Measurements from ENCODE around the gene C12orf43.

The C12orf43 gene

DNA sequence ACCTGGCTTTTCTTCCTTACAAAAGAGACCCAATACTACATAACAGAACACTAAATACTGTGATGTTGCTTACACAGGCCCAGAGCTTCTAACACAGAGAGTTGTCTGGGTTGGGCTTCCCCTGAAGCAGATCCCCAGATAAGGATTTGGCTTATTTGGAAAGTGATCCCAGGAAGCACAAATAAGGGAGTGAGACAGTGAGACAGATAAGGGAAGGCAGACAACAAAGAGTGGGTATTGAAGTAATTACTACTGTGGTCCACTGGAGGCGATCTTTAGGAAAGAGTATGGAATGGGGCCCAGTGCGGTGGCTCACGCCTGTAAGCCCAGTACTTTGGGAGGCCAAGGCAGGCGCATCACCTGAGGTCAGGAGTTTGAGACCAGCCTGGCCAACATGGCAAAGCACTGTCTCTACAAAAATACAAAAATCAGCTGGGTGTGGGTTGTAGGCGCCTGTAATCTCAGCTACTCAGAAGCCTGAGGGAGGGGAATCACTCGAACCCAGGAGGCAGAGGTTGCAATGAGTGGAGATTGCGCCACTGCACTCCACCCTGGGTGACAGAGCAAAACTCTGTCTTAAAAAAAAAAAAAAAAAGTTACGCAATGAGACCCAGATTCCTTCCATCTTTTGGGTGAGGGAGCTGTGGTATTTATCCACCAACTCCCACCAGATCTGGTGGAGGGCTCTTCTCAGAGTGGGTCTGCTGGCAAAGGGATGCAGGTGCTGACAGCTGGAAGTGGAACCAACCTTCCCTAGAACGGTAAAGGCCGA, 10.2 kb upstream of the C12orf43 start:
- in situ Hi-C loops (cut with MboI; ENCODE audit: low sequenced_read_pairs, unreplicated experiment), result no loop called here
- DNase-seq (ENCODE audit: low spot score), result no peak
- TF ChIP-seq, protein P1, sequence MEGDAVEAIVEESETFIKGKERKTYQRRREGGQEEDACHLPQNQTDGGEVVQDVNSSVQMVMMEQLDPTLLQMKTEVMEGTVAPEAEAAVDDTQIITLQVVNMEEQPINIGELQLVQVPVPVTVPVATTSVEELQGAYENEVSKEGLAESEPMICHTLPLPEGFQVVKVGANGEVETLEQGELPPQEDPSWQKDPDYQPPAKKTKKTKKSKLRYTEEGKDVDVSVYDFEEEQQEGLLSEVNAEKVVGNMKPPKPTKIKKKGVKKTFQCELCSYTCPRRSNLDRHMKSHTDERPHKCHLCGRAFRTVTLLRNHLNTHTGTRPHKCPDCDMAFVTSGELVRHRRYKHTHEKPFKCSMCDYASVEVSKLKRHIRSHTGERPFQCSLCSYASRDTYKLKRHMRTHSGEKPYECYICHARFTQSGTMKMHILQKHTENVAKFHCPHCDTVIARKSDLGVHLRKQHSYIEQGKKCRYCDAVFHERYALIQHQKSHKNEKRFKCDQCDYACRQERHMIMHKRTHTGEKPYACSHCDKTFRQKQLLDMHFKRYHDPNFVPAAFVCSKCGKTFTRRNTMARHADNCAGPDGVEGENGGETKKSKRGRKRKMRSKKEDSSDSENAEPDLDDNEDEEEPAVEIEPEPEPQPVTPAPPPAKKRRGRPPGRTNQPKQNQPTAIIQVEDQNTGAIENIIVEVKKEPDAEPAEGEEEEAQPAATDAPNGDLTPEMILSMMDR (IDR thresholded peaks at IDR 0.05; ENCODE audit: borderline replicate concordance, control extremely low read depth, extremely low read depth, insufficient read depth, missing control alignments), result no peak

DNA sequence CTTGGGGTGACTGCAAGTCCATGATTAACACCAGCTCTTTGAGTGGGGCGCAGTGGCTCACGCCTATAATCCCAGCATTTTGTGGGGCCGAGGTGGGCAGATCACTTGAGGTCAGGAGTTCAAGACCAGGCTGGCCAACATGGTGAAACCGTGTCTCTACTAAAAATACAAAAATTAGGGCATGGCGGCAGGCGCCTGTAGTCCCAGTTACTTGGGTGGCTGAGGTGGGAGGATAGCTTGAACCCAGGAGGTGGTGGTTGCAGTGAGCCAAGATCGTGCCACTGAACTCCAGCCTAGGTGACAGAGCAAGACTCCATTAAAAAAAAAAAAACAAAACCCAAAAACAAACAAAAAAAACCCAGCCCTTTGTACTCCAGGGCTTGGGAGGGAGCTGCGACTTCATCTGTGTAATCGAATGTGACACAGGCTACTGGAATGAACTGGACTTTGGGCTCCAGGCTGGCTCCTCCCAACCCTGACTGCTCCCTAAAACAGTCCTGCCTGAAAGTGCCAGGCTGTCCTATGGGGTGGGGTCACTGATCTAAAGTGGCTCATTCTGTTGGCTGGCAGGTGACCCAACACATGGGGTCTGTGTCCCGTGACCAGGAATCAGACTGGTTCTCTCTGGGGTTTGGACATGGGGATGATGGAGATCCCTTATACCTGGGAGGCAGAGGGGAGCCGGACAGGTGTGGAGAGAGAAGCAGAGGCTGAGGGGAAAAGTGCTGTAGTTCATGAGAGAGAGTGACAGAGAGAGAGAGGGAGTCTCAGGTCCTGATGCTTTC, 9.3 kb upstream of the C12orf43 start:
- in situ Hi-C loops (cut with MboI; ENCODE audit: low sequenced_read_pairs, unreplicated experiment), result no loop called here
- TF ChIP-seq, protein P1 (IDR thresholded peaks at IDR 0.05; ENCODE audit: borderline replicate concordance, control extremely low read depth, extremely low read depth, insufficient read depth, missing control alignments), result no peak
- no peak for DNase-seq (ENCODE audit: low spot score)

DNA sequence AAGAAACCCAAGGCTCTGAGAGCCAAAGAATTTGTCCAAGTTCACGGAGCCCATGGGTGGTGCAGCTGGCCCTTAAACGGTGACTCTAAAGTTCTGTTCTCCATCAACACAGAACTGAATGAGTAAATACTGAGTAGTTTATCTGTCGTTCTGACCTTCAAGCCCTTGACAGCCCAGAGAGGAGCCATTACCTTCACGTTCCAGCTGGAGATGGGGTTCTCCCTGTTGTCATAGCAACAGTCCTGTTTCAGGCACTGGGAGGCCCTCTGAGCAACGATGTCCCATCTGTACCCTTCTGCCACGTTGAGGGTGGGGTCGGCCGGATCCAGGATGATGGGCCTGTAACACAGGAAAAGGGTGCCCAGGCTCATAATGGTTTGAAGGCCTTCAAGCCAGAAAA, 7.5 kb upstream of the C12orf43 start:
- TF ChIP-seq, protein P1 (IDR thresholded peaks at IDR 0.05; ENCODE audit: borderline replicate concordance, control extremely low read depth, extremely low read depth, insufficient read depth, missing control alignments), result no peak
- in situ Hi-C loops (cut with MboI; ENCODE audit: low sequenced_read_pairs, unreplicated experiment), result no loop called here
- DNase-seq (ENCODE audit: low spot score), result no peak

DNA sequence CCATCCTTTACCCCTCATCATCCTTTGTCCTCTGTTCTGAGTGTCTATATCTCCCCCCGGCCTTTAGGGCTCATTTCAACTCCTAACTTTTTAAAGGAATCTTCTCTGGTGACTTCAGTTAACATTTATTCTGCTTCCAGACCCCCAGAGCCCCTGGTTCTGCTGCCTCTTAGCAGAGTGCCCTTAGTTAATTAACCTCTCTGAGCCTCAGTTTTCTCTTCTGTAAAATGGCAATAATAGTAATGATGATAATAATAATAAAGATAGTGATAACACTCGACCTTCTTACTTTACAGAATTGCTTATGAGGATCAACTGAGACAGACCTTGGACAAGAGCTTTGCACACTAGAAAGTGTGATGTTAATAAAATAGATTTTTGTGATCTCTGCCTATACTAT, 6.4 kb upstream of the C12orf43 start:
- TF ChIP-seq, protein P1 (IDR thresholded peaks at IDR 0.05; ENCODE audit: borderline replicate concordance, control extremely low read depth, extremely low read depth, insufficient read depth, missing control alignments), result no peak
- DNase-seq (ENCODE audit: low spot score), result no peak
- in situ Hi-C loops (cut with MboI; ENCODE audit: low sequenced_read_pairs, unreplicated experiment), result no loop called here

DNA sequence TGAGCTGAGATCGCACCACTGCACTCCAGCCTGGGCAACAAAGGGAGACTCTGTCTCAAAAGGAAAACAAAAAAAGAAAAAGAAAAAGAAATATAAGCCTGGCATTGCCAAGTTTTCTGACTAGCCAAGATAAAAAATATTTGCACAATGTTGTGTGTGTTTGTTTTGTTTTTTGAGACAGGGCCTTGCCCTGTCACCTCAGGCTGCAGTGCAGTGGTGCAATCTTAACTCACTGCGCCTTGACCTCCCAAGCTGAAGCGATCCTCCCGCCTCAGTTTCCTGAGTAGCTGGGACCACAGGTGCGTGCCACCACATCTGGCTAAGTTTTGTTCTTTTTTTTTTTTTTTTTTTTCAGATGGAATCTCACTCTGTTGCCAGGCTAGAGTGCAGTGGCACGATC, 5.5 kb upstream of the C12orf43 start:
- in situ Hi-C loops (cut with MboI; ENCODE audit: low sequenced_read_pairs, unreplicated experiment), result no loop called here
- no peak for DNase-seq (ENCODE audit: low spot score)
- TF ChIP-seq, protein P1 (IDR thresholded peaks at IDR 0.05; ENCODE audit: borderline replicate concordance, control extremely low read depth, extremely low read depth, insufficient read depth, missing control alignments), result no peak

DNA sequence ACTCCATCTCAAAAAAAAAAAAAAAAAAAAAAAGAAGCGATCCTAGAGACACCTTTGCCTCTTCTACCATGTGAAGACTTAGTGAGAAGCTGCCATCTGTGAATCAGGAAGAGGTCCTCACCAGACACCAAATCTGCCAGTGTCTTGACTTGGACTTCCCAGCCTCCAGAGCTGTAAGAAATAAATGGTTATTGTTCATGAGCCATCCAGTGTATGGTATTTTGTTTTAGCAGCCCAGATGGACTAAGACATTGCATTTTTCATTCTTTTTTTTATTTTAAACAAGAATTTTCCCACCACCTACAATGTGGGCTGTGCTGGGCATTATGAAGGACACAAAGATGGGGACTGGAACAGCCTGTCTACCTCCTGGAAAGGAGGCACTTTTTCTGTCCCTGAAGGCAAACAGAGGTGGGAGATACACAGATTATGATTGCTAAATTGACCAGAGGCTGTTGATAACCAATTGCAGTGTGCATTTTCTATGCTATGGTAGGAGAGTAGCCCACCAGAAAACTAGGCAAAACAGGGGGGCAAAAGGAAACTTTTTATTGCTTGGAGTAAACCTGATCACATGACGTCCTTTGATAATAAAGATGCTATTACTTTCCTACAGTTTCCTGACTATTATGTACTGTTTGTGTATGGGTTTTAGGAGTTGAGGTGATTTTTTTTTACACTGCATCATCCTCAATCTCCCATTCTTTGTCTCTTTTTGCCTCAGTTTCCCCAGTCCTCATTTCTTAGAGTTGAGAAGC, 2.8 kb upstream of the C12orf43 start:
- no peak for DNase-seq (ENCODE audit: low spot score)

More for the DNA sequence above, 2.8 kb upstream of the C12orf43 start:
- in situ Hi-C loops (cut with MboI; ENCODE audit: low sequenced_read_pairs, unreplicated experiment), result no loop called here
- TF ChIP-seq, protein P1 (IDR thresholded peaks at IDR 0.05; ENCODE audit: borderline replicate concordance, control extremely low read depth, extremely low read depth, insufficient read depth, missing control alignments), result no peak
